IMR-90 (cell line): ENCODE data around the gene ITFG1. TPM values are rescaled to one million over a fixed set of nuclear protein-coding genes. Genes with fewer than 3 reads are reported as not detected.

Source experiments
- ATAC-seq: fragments of 200-7000 bp; cut with Tn5 transposase; 2 replicates; pipeline ENCODE4 v1.9.1; 2020; ENCODE audit warnings: low read depth, mild to moderate bottlenecking, moderate library complexity
- BruUV-seq: library from RNA; stranded (reverse); fragments of 400-500 nt; replicated peaks from 2 replicates; lab custom pipeline; 2021; lab: Mats Ljungman, UMichigan
- CTCF ChIA-PET: fragments of 300-600 bp; formaldehyde crosslinking; extraction: SDS; loops from one replicate; lab custom pipeline; 2021; ENCODE audit warnings: antibody characterized with exemption; lab: Yijun Ruan, JAX
- POLR2A ChIA-PET: fragments of 300-600 bp; sonication (Branson Sonifier 250); formaldehyde crosslinking; loops from one replicate; lab custom pipeline; 2022; ENCODE audit warnings: antibody characterized with exemption; ENCODE audit not compliant: unreplicated experiment; lab: Charles Lee
- DNase-seq: peaks from one replicate; pipeline ENCODE4 v3.0.0; 2013
- H2AFZ ChIP-seq: replicated peaks from 2 replicates; pipeline ENCODE3; 2013; ENCODE audit warnings: low read length, mild to moderate bottlenecking; ENCODE audit not compliant: poor library complexity
- H2AK5ac ChIP-seq: 2 replicates; pipeline ENCODE4 v1.6.1; 2013; ENCODE audit warnings: low read depth, low read length, inconsistent platforms
- H2AK9ac ChIP-seq: replicated peaks from 2 replicates; pipeline ENCODE3; 2013; ENCODE audit warnings: mild to moderate bottlenecking, low read depth, low read length, moderate library complexity; ENCODE audit not compliant: poor library complexity
- H2BK120ac ChIP-seq: 2 replicates; pipeline ENCODE4 v1.6.1; 2013; ENCODE audit warnings: low read depth, low read length, inconsistent platforms
- H2BK15ac ChIP-seq: 3 replicates; pipeline ENCODE4 v1.6.1; 2013; ENCODE audit warnings: low read depth, low read length, inconsistent platforms
- H2BK20ac ChIP-seq: 2 replicates; pipeline ENCODE4 v1.6.1; 2013; ENCODE audit warnings: low read depth, mild to moderate bottlenecking, inconsistent platforms, low read length, moderate library complexity
- H2BK5ac ChIP-seq: 2 replicates; pipeline ENCODE4 v1.6.1; 2013; ENCODE audit warnings: mild to moderate bottlenecking, low read depth, low read length, inconsistent platforms; ENCODE audit not compliant: poor library complexity, severe bottlenecking
- H3K14ac ChIP-seq: replicated peaks from 2 replicates; pipeline ENCODE4 v1.6.1; 2013; ENCODE audit warnings: low read depth, low read length, inconsistent platforms
- H3K18ac ChIP-seq: 2 replicates; pipeline ENCODE4 v1.6.1; 2013; ENCODE audit warnings: low read depth, low read length, control low read depth
- H3K23ac ChIP-seq: 2 replicates; pipeline ENCODE4 v1.6.1; 2013; ENCODE audit warnings: low read depth, low read length, inconsistent platforms
- H3K27ac ChIP-seq: 2 replicates; pipeline ENCODE4 v1.5.1; 2013; ENCODE audit warnings: mild to moderate bottlenecking, control low read depth, low read length; ENCODE audit not compliant: insufficient read depth
- H3K27me3 ChIP-seq: 2 replicates; pipeline ENCODE4 v1.6.1; 2013; ENCODE audit warnings: low read length; ENCODE audit not compliant: control insufficient read depth, insufficient read depth
- H3K36me3 ChIP-seq: 2 replicates; pipeline ENCODE4 v1.6.1; 2013; ENCODE audit warnings: low read length, mixed read lengths; ENCODE audit not compliant: control insufficient read depth, insufficient read depth
- H3K4ac ChIP-seq: 2 replicates; pipeline ENCODE4 v1.6.1; 2013; ENCODE audit warnings: low read depth, low read length, inconsistent platforms
- H3K4me1 ChIP-seq: 2 replicates; pipeline ENCODE4 v1.6.1; 2013; ENCODE audit warnings: low read length, mixed read lengths; ENCODE audit not compliant: control insufficient read depth, insufficient read depth
- H3K4me2 ChIP-seq: 2 replicates; pipeline ENCODE4 v1.6.1; 2013; ENCODE audit warnings: low read depth, mild to moderate bottlenecking, control low read depth, low read length, moderate library complexity
- H3K4me3 ChIP-seq: 2 replicates; pipeline ENCODE4 v1.5.1; 2013; ENCODE audit warnings: low read depth, mild to moderate bottlenecking, control low read depth, low read length, moderate library complexity; ENCODE audit not compliant: insufficient read depth
- H3K56ac ChIP-seq: 2 replicates; pipeline ENCODE4 v1.6.1; 2013; ENCODE audit warnings: low read length, inconsistent platforms; ENCODE audit not compliant: insufficient read depth; ENCODE audit errors: extremely low read depth
- H3K79me1 ChIP-seq, 2 experiments: 2 replicates each; pipeline ENCODE4 v1.6.1; 2013; ENCODE audit warnings: low read length in 2 of 2, inconsistent platforms in 1 of 2, low read depth in 1 of 2
- H3K9ac ChIP-seq: 2 replicates; pipeline ENCODE4 v1.6.1; 2013; ENCODE audit warnings: low read depth, low read length, control low read depth
- H3K9me1 ChIP-seq: 2 replicates; pipeline ENCODE4 v1.6.1; 2013; ENCODE audit warnings: low read length, inconsistent platforms; ENCODE audit not compliant: insufficient read depth
- H3K9me3 ChIP-seq: 2 replicates; pipeline ENCODE4 v1.6.1; 2013; ENCODE audit warnings: low read length; ENCODE audit not compliant: control insufficient read depth, insufficient read depth
- H4K20me1 ChIP-seq: 2 replicates; pipeline ENCODE4 v1.6.1; 2013; ENCODE audit warnings: low read length, inconsistent platforms; ENCODE audit not compliant: insufficient read depth
- H4K5ac ChIP-seq: 2 replicates; pipeline ENCODE4 v1.6.1; 2013; ENCODE audit warnings: mild to moderate bottlenecking, low read depth, low read length, control low read depth
- H4K8ac ChIP-seq, 2 experiments: 2 replicates each; pipeline ENCODE4 v1.6.1; 2013; ENCODE audit warnings: low read depth in 2 of 2, low read length in 2 of 2, control low read depth in 1 of 2, inconsistent platforms in 1 of 2
- H4K91ac ChIP-seq: 2 replicates; pipeline ENCODE4 v1.6.1; 2013; ENCODE audit warnings: low read depth, low read length, inconsistent platforms; ENCODE audit not compliant: insufficient read depth
- CEBPB ChIP-seq: IDR thresholded peaks from 2 replicates; pipeline ENCODE4 v1.6.1; 2012; ENCODE audit warnings: low read depth, low read length, improper control_type of control experiment
- FOS ChIP-seq: fragments of 150-350 bp; IDR thresholded peaks from 2 replicates; pipeline ENCODE4 v1.6.1; 2016; ENCODE audit warnings: low read depth, low read length
- WGBS, 2 experiments: methylation state at CpG; one replicate each; pipeline versions ENCODE4 v1.1.5 to v1.1.7; 2013; ENCODE audit warnings: missing lambda C conversion rate in 2 of 2; ENCODE audit not compliant: insufficient read length in 1 of 2; ENCODE audit errors: extremely low coverage in 2 of 2; 5-methylcytosine and 5-hydroxymethylcytosine counted together
- dilution Hi-C: fragments of 300-500 bp; cut with HindIII; formaldehyde crosslinking; loops from one replicate; pipeline ENCODE4 v1.14.3; 2018; ENCODE audit warnings: low sequenced_read_pairs; ENCODE audit not compliant: unreplicated experiment
- in situ Hi-C: fragments of 300-500 bp; cut with MboI; formaldehyde crosslinking; loops from 3 replicates; pipeline ENCODE4 v1.14.3; 2019; ENCODE audit warnings: low sequenced_read_pairs, inconsistent platforms, mixed read lengths
- intact Hi-C: fragments of 100-400 bp; cut with micrococcal nuclease; formaldehyde crosslinking; loops from 2 replicates; pipeline ENCODE4 v1.10.0; 2022
- polyA plus RNA-seq, 3 experiments: library from polyadenylated mRNA; depleted of rRNA; stranded (reverse); fragments of >200 nt; gene quantifications; 2 replicates each; pipeline ENCODE4 v1.2.3, GENCODE V29; 2012; ENCODE audit warnings: low replicate concordance in 1 of 3
- total RNA-seq: library from RNA; depleted of rRNA; stranded (reverse); fragments of >200 nt; gene quantifications from 2 replicates; pipeline ENCODE4 v1.2.3, GENCODE V29; 2012
- TF ChIP-seq, protein P1 (sequence below): fragments of 150-350 bp; IDR thresholded peaks from 2 replicates; pipeline ENCODE4 v1.6.1; 2017; ENCODE audit warnings: mild to moderate bottlenecking, antibody characterized with exemption, low read length, low read depth

ITFG1 gene
- total and polyA plus RNA-seq, 2 of the 4 experiments (the other 2 are of a cell fraction), result 54.3 to 60.4 TPM

DNA sequence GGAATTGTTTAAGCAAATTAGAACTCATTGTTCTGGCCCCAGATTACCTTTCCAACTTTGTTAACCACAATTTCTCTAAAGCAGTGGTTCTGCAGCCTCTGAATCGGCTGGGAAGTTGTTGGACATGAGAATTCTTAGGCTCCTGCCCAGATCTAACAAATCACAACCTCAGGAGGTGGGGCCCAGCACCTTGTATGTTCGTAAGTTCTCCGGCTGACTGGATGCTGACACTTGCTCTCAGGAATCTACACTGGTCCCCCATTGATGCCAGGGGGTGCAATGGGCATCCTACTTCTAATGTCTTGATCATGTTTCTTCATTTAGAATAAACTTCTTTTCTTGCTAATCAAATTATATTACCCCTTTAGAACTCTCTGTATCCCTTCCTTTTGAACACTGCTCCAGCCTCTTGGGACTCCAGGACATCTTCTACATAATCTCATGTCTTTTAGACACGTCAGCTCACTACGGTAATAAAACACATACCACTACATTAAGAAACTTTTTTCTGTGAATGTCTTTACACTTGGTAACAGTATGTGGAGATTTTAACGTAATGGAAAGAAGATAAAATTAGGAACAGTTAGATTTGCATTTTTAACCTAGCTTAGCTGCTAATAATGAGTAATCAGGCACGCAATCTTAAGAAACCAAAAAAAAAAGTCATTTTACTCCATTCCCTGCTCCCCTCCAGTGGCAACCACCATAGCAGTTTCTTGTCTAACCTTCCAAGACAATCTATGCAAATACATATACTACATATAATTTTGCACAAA lies 143.2 kb downstream of the ITFG1 start:
- Histone ChIP-seq H3K36me3 (no peaks in the 10 kb centered on the region), H3K4me1 (no peaks in the 10 kb centered on the region), H2BK20ac (no peak overlapping the region), H4K8ac (no peak overlapping the region), H2BK120ac (no peak overlapping the region), H4K5ac (no peak overlapping the region), H2AFZ (no peak overlapping the region), H2BK15ac (no peak overlapping the region), H3K4ac (no peak overlapping the region), H4K91ac (no peak overlapping the region), H2AK9ac (no peak overlapping the region), H3K4me3 (no peak overlapping the region), H4K20me1 (no peaks in the 10 kb centered on the region), H2BK5ac (no peak overlapping the region), H3K18ac (no peak overlapping the region), H2AK5ac (no peak overlapping the region), H3K79me1 (peaks cover 0 to 3% of the 10 kb centered on the region in 2 experiments; a peak in 1 of 4 replicates), H3K4me2 (no peak overlapping the region), H3K9me1 (peaks cover 2% of the 10 kb centered on the region; the same call in 1 of the 2 replicates), H3K14ac (no peak overlapping the region), H3K9me3 (no peaks in the 10 kb centered on the region), H3K56ac (no peak overlapping the region), H3K27ac (no peak overlapping the region), H3K27me3 (no peaks in the 10 kb centered on the region), H3K9ac (no peak overlapping the region), H3K23ac (no peak overlapping the region)
- no peak for ATAC-seq
- TF ChIP-seq, protein P1, sequence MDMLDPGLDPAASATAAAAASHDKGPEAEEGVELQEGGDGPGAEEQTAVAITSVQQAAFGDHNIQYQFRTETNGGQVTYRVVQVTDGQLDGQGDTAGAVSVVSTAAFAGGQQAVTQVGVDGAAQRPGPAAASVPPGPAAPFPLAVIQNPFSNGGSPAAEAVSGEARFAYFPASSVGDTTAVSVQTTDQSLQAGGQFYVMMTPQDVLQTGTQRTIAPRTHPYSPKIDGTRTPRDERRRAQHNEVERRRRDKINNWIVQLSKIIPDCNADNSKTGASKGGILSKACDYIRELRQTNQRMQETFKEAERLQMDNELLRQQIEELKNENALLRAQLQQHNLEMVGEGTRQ, result no peak
- TF ChIP-seq CEBPB (no peak), FOS (no peak)
- in situ Hi-C loops (no loop called here), dilution Hi-C loops (no loop called here), intact Hi-C loops (no loop called here)
- CTCF ChIA-PET, result no interaction called here
- no TSS peak for BruUV-seq
- WGBS, 2 experiments, result no CpG with 5 or more reads among the region's 7 CpGs
- DNase-seq, result no peak
- POLR2A ChIA-PET, result no interaction called here
